Esophagus squamous epithelium (tissue), 4 donors: ENCODE data around the gene CD99.

ENCODE experiments used
- POLR2A ChIP-seq, 4 donors: fragments of 450-650 bp; IDR thresholded peaks; one replicate each; pipeline ENCODE4 v1.6.1; 2017; ENCODE audit warnings: antibody characterized with exemption in 4 of 4, mild to moderate bottlenecking in 4 of 4, moderate library complexity in 3 of 4
- TF ChIP-seq, protein P1 (sequence below), 6 experiments: fragments of 450-650 bp in 4 of 6; fragments of 200-600 bp in 2 of 6; sonication (generic) in 2 of 6; IDR thresholded peaks; one replicate each; pipeline ENCODE4 v1.5.1; 2016 to 2019; ENCODE audit warnings: antibody characterized with exemption in 6 of 6, mild to moderate bottlenecking in 4 of 6, moderate library complexity in 4 of 6

DNA sequence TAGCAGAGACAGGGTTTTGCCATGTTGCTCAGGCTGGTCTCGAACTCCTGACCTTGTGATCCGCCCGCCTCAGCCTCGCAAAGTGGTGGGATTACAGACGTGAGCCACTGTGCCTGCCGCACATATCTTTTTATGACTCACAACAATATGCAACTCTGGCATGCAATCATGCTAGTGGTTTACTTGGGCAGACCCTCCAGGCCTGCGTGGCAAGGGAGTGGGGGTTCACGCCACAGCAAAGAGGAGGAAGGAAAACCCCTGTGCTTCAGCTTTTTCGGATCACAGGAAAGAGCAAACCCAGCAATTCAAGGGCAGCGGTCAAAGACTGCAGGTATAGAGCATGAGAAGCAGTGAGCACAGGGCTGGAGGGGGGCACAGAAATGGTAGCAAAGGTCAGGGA is 48.3 kb upstream of the CD99 start:
- TF ChIP-seq, protein P1, sequence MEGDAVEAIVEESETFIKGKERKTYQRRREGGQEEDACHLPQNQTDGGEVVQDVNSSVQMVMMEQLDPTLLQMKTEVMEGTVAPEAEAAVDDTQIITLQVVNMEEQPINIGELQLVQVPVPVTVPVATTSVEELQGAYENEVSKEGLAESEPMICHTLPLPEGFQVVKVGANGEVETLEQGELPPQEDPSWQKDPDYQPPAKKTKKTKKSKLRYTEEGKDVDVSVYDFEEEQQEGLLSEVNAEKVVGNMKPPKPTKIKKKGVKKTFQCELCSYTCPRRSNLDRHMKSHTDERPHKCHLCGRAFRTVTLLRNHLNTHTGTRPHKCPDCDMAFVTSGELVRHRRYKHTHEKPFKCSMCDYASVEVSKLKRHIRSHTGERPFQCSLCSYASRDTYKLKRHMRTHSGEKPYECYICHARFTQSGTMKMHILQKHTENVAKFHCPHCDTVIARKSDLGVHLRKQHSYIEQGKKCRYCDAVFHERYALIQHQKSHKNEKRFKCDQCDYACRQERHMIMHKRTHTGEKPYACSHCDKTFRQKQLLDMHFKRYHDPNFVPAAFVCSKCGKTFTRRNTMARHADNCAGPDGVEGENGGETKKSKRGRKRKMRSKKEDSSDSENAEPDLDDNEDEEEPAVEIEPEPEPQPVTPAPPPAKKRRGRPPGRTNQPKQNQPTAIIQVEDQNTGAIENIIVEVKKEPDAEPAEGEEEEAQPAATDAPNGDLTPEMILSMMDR (IDR thresholded peaks at IDR 0.05) = no peak
- TF ChIP-seq POLR2A (IDR thresholded peaks at IDR 0.05) = no peak
